ENCODE measurements around the gene AFAP1L1. TPM values are rescaled to one million over a fixed set of nuclear protein-coding genes. Genes with fewer than 3 reads are reported as not detected.

AFAP1L1 gene
- total and polyA plus RNA-seq, 9 of the 15 experiments (the other 6 are each of a cell fraction or from before 2014, with no cell fraction given), result 0.01 to 0.12 (median 0.03) TPM; not detected in 4

- TF ChIP-seq ARID3B (CRISPR knock-in tag; IDR thresholded peaks at IDR 0.05; ENCODE audit: borderline replicate concordance) (no peak), PTBP1 (IDR thresholded peaks at IDR 0.05; ENCODE audit: low read depth, low read length) (no peak), CREB5 (CRISPR knock-in tag; IDR thresholded peaks at IDR 0.05) (no peak), FUS (optimal IDR thresholded peaks at IDR 0.05; ENCODE audit: low read depth, low read length) (no peak), CBFA2T3 (IDR thresholded peaks at IDR 0.05) (no peak), ZNF143 (CRISPR knock-in tag; IDR thresholded peaks at IDR 0.05) (no peak), FOXP4 (CRISPR knock-in tag; IDR thresholded peaks at IDR 0.05; ENCODE audit: borderline replicate concordance) (no peak), TFAP4 (CRISPR knock-in tag; IDR thresholded peaks at IDR 0.05; ENCODE audit: borderline replicate concordance) (no peak), EGR1 (conservative IDR thresholded peaks at IDR 0.05) (no peak), ZNF76 (CRISPR knock-in tag; IDR thresholded peaks at IDR 0.05; ENCODE audit: borderline replicate concordance) (0 out of 2 replicates have a peak, but pooled peaks have one; percentile 46), CGGBP1 (CRISPR knock-in tag; IDR thresholded peaks at IDR 0.05) (no peak), WHSC1 (IDR thresholded peaks at IDR 0.05; ENCODE audit: low read length) (no peak), MYBL2 (IDR thresholded peaks at IDR 0.05; ENCODE audit: low read depth) (no peak), MYBL2 (CRISPR knock-in tag; IDR thresholded peaks at IDR 0.05; ENCODE audit: borderline replicate concordance) (no peak), CBX3 (IDR thresholded peaks at IDR 0.05; ENCODE audit: borderline replicate concordance in 1 of 2, low read length in 2 of 2) (no peak), ADNP (tag; IDR thresholded peaks at IDR 0.05) (no peak), ZNF639 (CRISPR knock-in tag; conservative IDR thresholded peaks at IDR 0.05 in 1 of 2, IDR thresholded peaks at IDR 0.05 in 1 of 2) (no peak), RBM14 (IDR thresholded peaks at IDR 0.05; ENCODE audit: borderline replicate concordance, insufficient read depth, low read depth, low read length) (no peak), MEF2A (IDR thresholded peaks at IDR 0.05; ENCODE audit: control insufficient read depth, low read depth, low read length) (no peak)
These were observed 31.2 kb upstream of the AFAP1L1 start (continued) for GRCh38 chr5:149240354-149240998.

All from K562 (cell line).